Activated CD8-positive, alpha-beta T cell treated with anti-CD3 and anti-CD28 coated beads for 36 hours (primary cell): ENCODE data around the gene FGF14. TPM values are rescaled to one million over a fixed set of nuclear protein-coding genes. Genes with fewer than 3 reads are reported as not detected.
"Not testable (repeated sequence)": the region's sequence is repeated elsewhere in the genome, so short reads cannot be mapped to it uniquely, and the experiment has no call there.

Source experiments
- ATAC-seq: fragments of 200-7000 bp; cut with Tn5 transposase; one replicate; pipeline ENCODE4 v1.10.0; 2021; ENCODE audit warnings: mild to moderate bottlenecking, moderate library complexity
- CTCF ChIA-PET: fragments of 350-600 bp; sonication (Branson Sonifier 250); formaldehyde crosslinking; loops from one replicate; lab custom pipeline; 2021; ENCODE audit warnings: antibody characterized with exemption; lab: Charles Lee
- POLR2A ChIA-PET: fragments of 350-600 bp; sonication (Branson Sonifier 250); formaldehyde crosslinking; loops from one replicate; lab custom pipeline; 2021; ENCODE audit warnings: antibody characterized with exemption; lab: Charles Lee
- DNase-seq: peaks from one replicate; pipeline ENCODE4 v3.0.0-alpha.2; 2020
- H3K27ac Mint-ChIP-seq: one replicate; pipeline ENCODE4 v1.8.0; 2021; ENCODE audit warnings: mild to moderate bottlenecking, mixed read lengths
- H3K27me3 Mint-ChIP-seq: one replicate; pipeline ENCODE4 v1.8.0; 2021; ENCODE audit warnings: mixed read lengths
- H3K36me3 Mint-ChIP-seq: one replicate; pipeline ENCODE4 v1.8.0; 2021; ENCODE audit warnings: low read depth, mixed read lengths
- H3K4me1 Mint-ChIP-seq: one replicate; pipeline ENCODE4 v1.8.0; 2021; ENCODE audit warnings: low read depth, mixed read lengths
- H3K4me3 Mint-ChIP-seq: one replicate; pipeline ENCODE4 v1.8.0; 2021; ENCODE audit warnings: mild to moderate bottlenecking, moderate library complexity, mixed read lengths
- H3K9me3 Mint-ChIP-seq: one replicate; pipeline ENCODE4 v1.8.0; 2021; ENCODE audit warnings: mixed read lengths
- CTCF ChIP-seq: fragments of 200-600 bp; IDR thresholded peaks from one replicate; pipeline ENCODE4 v1.8.0; 2022; ENCODE audit warnings: antibody characterized with exemption, mild to moderate bottlenecking
- intact Hi-C: fragments of 100-400 bp; cut with micrococcal nuclease; formaldehyde crosslinking; loops from one replicate; pipeline ENCODE4 v1.10.0; 2022
- total RNA-seq, 2 experiments: library from RNA; stranded (reverse); gene quantifications; one replicate each; pipeline ENCODE4 v1.2.3, GENCODE V29; 2021

FGF14 gene
- total RNA-seq, 2 experiments from 2014 or later: not detected

GRCh38 chr13:102017248-102017647 is 384.6 kb downstream of the FGF14 start:
- Mint-ChIP-seq H3K27ac (no peak overlapping the region), H3K36me3 (no peaks in the 10 kb centered on the region), H3K27me3 (no peaks in the 10 kb centered on the region), H3K4me3 (no peak overlapping the region), H3K9me3 (peaks cover 15% of the 10 kb centered on the region), H3K4me1 (no peaks in the 10 kb centered on the region)
- no peak for TF ChIP-seq CTCF
- intact Hi-C loops: no loop called here
- ChIA-PET POLR2A (no interaction called here), CTCF (no interaction called here)
- ATAC-seq: no peak
- no peak for DNase-seq

- H3K27me3 Mint-ChIP-seq: no peaks in the 10 kb centered on the region
Measured at GRCh38 chr13:102012299-102013293, 389.3 kb downstream of the FGF14 start.

GRCh38 chr13:102011455-102011854 is 390.4 kb downstream of the FGF14 start:
- CTCF ChIA-PET, ATAC-seq, H3K4me1 Mint-ChIP-seq, H3K4me3 Mint-ChIP-seq, H3K27ac Mint-ChIP-seq, H3K27me3 Mint-ChIP-seq, POLR2A ChIA-PET, H3K9me3 Mint-ChIP-seq, DNase-seq, H3K36me3 Mint-ChIP-seq, intact Hi-C loops: not testable (repeated sequence)

More at GRCh38 chr13:102012299-102013293, 389.3 kb downstream of the FGF14 start:
- CTCF ChIA-PET: no interaction called here
- POLR2A ChIA-PET: no interaction called here
- Mint-ChIP-seq H3K4me1 (no peaks in the 10 kb centered on the region), H3K27ac (no peak overlapping the region), H3K9me3 (peaks cover 3% of the 10 kb centered on the region), H3K36me3 (no peaks in the 10 kb centered on the region), H3K4me3 (no peak overlapping the region)
- intact Hi-C loops: no loop called here
- no peak for TF ChIP-seq CTCF
- DNase-seq: no peak
- ATAC-seq: no peak

GRCh38 chr13:102003848-102004570 is 397.8 kb downstream of the FGF14 start:
- Mint-ChIP-seq H3K9me3 (no peaks in the 10 kb centered on the region), H3K36me3 (no peaks in the 10 kb centered on the region), H3K4me3 (no peak overlapping the region), H3K27ac (no peak overlapping the region), H3K4me1 (no peaks in the 10 kb centered on the region), H3K27me3 (no peaks in the 10 kb centered on the region)
- intact Hi-C loops: no loop called here
- ATAC-seq (no peak), DNase-seq (no peak)
- POLR2A ChIA-PET: no interaction called here
- no peak for TF ChIP-seq CTCF
- CTCF ChIA-PET: no interaction called here

- TF ChIP-seq CTCF: no peak
- DNase-seq (no peak), ATAC-seq (no peak)
- H3K27me3 Mint-ChIP-seq: no peaks in the 10 kb centered on the region
- no peaks in the 10 kb centered on the region for H3K4me1 Mint-ChIP-seq
- no peak overlapping the region for H3K27ac Mint-ChIP-seq
- ChIA-PET POLR2A (interaction anchor here (0.6 kb wide), 1 partner anchor 156 kb away, joined by 4 read pairs; no protein-coding TSS in a partner anchor), CTCF (no interaction called here)
- H3K36me3 Mint-ChIP-seq: no peaks in the 10 kb centered on the region
- no peak overlapping the region for H3K4me3 Mint-ChIP-seq
- no peaks in the 10 kb centered on the region for H3K9me3 Mint-ChIP-seq
- intact Hi-C loops: no loop called here
Measured at GRCh38 chr13:102002287-102002686, 399.6 kb downstream of the FGF14 start.
